Measurements from ENCODE around the gene NUDT21. TPM values are rescaled to one million over a fixed set of nuclear protein-coding genes. Genes with fewer than 3 reads are reported as not detected.

The NUDT21 gene
- total and polyA plus RNA-seq, 8 donors: 6.4 to 174 (median 27.7) TPM

DNA sequence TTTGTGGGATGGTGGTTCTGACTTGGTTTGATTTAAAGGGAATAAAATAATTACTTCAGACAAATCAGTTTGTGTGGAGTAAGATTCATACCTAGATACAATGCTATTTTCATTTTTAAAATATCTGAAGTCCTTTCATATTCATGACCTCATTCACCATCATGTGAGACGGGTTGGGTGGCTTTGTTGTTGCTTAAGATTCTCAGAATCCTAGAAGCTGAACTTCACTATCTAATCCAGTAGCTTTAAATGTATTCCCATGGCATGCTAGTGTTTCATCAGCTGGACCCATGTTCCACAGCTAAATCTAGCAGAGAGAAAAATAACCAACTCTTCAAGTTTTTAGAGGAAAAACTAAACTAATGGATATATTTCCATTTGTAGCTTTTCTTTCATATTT is 23.0 kb downstream of the NUDT21 start:
- no peak for DNase-seq
- Histone ChIP-seq H3K4me1 (peaks cover 7 to 24% (median 21%) of the 10 kb centered on the region in 4 donors), H3K9me3 (no peaks in the 10 kb centered on the region), H3K27me3 (no peaks in the 10 kb centered on the region), H3K36me3 (peaks cover under 1 to 31% (median 22%) of the 10 kb centered on the region in 4 donors), H3K27ac (no peak overlapping the region), H3K4me3 (no peak overlapping the region)
- intact Hi-C loops (cut with DNase I; ENCODE audit: low total_unique reads): no loop called here
- TF ChIP-seq POLR2A (IDR thresholded peaks at IDR 0.05): no peak
- TF ChIP-seq EP300 (IDR thresholded peaks at IDR 0.05): no peak
- no peak for TF ChIP-seq POLR2AphosphoS5 (IDR thresholded peaks at IDR 0.05)
- TF ChIP-seq, protein P1, sequence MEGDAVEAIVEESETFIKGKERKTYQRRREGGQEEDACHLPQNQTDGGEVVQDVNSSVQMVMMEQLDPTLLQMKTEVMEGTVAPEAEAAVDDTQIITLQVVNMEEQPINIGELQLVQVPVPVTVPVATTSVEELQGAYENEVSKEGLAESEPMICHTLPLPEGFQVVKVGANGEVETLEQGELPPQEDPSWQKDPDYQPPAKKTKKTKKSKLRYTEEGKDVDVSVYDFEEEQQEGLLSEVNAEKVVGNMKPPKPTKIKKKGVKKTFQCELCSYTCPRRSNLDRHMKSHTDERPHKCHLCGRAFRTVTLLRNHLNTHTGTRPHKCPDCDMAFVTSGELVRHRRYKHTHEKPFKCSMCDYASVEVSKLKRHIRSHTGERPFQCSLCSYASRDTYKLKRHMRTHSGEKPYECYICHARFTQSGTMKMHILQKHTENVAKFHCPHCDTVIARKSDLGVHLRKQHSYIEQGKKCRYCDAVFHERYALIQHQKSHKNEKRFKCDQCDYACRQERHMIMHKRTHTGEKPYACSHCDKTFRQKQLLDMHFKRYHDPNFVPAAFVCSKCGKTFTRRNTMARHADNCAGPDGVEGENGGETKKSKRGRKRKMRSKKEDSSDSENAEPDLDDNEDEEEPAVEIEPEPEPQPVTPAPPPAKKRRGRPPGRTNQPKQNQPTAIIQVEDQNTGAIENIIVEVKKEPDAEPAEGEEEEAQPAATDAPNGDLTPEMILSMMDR (IDR thresholded peaks at IDR 0.05): no peak
- WGBS, 5 donors: 83 to 92% (median 90%) methylated on average over 1 of the region's 1 CpG

DNA sequence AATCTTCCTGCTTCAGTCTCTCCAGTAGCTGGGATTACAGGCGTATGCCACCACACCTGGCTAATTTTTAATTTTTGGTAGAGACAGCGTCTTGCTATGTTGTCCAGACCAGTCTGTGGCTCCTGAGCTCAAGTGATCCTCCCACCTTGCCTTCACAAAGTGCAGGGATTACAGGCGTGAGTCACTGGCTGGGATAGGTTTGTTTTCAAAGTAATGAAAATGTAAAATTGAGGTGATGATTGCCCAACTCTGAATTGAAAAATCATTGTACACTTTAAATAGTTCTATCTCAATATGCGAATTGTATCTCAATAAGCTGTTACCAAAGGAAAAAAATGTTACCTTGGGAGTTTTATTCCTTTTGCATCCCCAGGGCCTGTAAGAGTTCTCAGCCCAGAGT is 24.5 kb downstream of the NUDT21 start:
- Histone ChIP-seq H3K4me1 (peaks cover 18 to 39% (median 33%) of the 10 kb centered on the region in 4 donors), H3K4me3 (no peak overlapping the region), H3K27me3 (no peaks in the 10 kb centered on the region), H3K36me3 (peaks cover 0 to 18% (median 8%) of the 10 kb centered on the region in 4 donors), H3K9me3 (no peaks in the 10 kb centered on the region), H3K27ac (peak overlapping the region in 4 of 5 donors; percentile 17 to 92 (median 85))
- DNase-seq: peak in 1 of 2 donors; percentile 25
- intact Hi-C loops (cut with DNase I; ENCODE audit: low total_unique reads): no loop called here
- TF ChIP-seq, protein P1 (IDR thresholded peaks at IDR 0.05): no peak
- TF ChIP-seq EP300 (IDR thresholded peaks at IDR 0.05) (no peak), POLR2A (IDR thresholded peaks at IDR 0.05) (no peak)
- WGBS, 5 donors: 72 to 85% (median 75%) methylated on average over 4 of the region's 4 CpGs

DNA sequence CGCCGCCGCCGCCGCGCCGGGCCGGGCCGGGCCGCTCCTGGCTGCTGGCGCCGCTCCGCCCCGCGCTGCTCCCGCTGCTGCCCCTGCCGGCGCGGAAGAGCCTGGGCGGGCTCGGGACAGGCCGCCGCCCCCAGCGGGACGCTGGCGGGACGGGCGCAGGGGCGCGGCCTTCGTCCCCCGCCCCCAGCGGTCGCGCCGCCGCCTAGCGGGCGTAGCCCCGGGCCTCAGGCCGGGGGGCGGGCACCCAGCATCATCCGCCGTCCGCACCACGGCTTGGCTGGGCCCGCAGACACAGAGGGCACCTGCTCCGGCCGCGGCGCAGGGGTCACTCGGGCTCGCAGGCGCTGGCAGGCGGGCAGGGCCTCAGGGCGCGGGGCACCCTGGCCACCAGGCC is 25.7 kb downstream of the NUDT21 start, which contains the start of gene AMFR:
TSS of gene AMFR (minus strand) at position 107 of the 394 bp plus-strand sequence. CDS start 218 bp downstream, outside the sequence.
- TF ChIP-seq EP300 (IDR thresholded peaks at IDR 0.05) (no peak), POLR2AphosphoS5 (IDR thresholded peaks at IDR 0.05) (peak in 2 of 3 donors; percentile 6 to 50), POLR2A (IDR thresholded peaks at IDR 0.05) (no peak)
- TF ChIP-seq, protein P1 (IDR thresholded peaks at IDR 0.05): peak in 3 of 7 experiments; percentile 22 to 71 (median 31)
- Histone ChIP-seq H3K27ac (peak within 1 kb of the TSS; percentile 83 to 93 (median 89)), H3K4me1 (peaks cover 23 to 50% (median 39%) of the 10 kb centered on the region in 4 donors), H3K4me3 (peak within 1 kb of the TSS; percentile 79 to 95 (median 92)), H3K27me3 (no peaks in the 10 kb centered on the region), H3K9me3 (no peaks in the 10 kb centered on the region), H3K36me3 (peaks cover 0 to 6% (median 2%) of the 10 kb centered on the region in 4 donors)
- intact Hi-C loops (cut with DNase I; ENCODE audit: low total_unique reads): no loop called here
- 0 to 1% (median 0%) methylated on average over 18 to 57 of the region's 57 CpGs for WGBS, 5 donors
- DNase-seq: peak; percentile 72 to 96

DNA sequence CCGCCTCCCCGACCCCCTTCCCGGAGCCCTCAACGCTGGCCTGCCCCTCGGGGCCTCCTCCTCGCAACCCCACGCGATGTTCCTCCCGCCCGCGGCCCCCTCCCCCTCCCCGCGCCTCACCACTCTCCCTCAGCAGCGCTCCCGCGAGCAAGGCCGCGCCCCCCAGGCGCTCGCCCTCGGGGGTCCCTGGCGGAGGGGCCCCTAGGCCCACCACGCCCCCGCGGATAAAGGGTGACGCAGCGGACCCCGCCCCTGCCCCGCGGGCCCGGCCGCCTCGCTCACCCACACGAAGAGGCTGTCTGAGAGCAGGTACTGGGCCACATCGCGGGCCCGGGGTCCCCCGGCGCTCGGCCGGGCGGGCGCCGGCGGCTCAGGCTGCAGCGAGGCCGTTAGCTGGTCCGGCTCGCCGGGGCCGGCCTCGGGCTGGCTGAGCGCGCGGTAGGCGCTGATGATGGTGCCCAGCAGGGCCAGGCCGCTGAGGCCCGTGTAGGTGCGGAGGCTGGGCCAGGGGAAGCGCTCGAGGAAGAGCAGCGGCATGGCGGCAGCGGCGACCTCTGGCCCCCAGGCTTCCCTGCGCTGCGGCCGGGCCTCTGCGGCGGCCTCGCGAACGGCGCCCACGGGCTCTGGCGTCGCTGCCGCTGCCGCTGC is 26.2 kb downstream of the NUDT21 start:
- TF ChIP-seq POLR2A (IDR thresholded peaks at IDR 0.05): no peak
- no peak for TF ChIP-seq EP300 (IDR thresholded peaks at IDR 0.05)
- TF ChIP-seq, protein P1 (IDR thresholded peaks at IDR 0.05): no peak
- no peak for TF ChIP-seq POLR2AphosphoS5 (IDR thresholded peaks at IDR 0.05)
- H3K4me3 ChIP-seq: peak overlapping the region; percentile 79 to 95 (median 92)
- no peaks in the 10 kb centered on the region for H3K27me3 ChIP-seq
- H3K36me3 ChIP-seq: peaks cover 0 to 3% (median 0%) of the 10 kb centered on the region in 4 donors
- peaks cover 24 to 56% (median 44%) of the 10 kb centered on the region in 4 donors for H3K4me1 ChIP-seq
- peak overlapping the region; percentile 83 to 93 (median 89) for H3K27ac ChIP-seq
- no peaks in the 10 kb centered on the region for H3K9me3 ChIP-seq
- WGBS, 5 donors: 0 to 1% (median 1%) methylated on average over 21 to 79 of the region's 79 CpGs
- DNase-seq: peak in 1 of 2 donors; percentile 77
- intact Hi-C loops (cut with DNase I; ENCODE audit: low total_unique reads): no loop called here

Measured in stomach (tissue), 9 donors.